Measurements from ENCODE around the gene SLC43A1. TPM values are rescaled to one million over a fixed set of nuclear protein-coding genes. Genes with fewer than 3 reads are reported as not detected.

Gene SLC43A1
- total and polyA plus RNA-seq, 4 donors: 85.6 to 171 (median 107) TPM

DNA sequence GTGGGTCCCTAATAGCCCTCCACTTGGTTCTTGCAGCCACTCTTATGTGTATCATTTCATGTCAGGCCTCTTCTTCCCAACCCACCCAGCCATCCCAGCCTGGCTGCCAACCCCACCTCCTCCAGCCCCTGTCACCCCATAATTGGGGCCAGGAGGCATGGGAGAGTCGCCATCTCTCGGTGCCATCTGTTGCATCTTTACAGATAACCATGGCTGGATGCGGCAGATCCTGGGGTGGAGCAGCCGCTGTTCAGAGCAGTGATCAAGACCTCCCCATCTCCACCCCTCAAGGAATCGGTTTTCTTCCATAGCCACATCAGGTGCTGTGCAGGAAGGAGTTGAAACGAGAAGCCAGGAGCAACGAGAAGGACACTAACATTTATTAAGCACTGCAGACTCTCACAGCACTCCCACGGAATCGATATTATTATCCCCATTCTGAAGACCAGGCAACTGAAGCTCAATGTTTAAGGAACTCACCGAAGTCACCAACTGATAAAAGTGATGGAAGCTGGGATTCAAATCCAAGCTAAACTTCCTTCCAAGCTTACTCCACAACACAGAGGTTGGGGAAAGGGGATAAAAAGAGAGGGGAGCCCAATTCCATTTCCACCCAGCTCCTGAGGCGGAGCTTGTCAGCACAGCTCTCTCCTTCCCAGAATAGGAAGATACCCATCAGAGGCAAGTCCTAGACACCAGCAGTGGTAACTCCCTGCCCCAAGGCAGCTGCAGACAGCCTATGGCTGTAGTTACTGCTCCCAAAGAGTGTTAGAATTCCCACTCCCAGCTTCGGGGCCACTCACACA lies 2.7 kb downstream of the SLC43A1 start:
- Histone ChIP-seq H3K4me3 (ENCODE audit: low read depth in 1 of 3, low read length in 3 of 3) (peak overlapping the region in 2 of 3 donors; percentile 93 to 97), H3K9me3 (ENCODE audit: control insufficient read depth in 4 of 4, low read length in 3 of 4) (no peaks in the 10 kb centered on the region), H3K4me1 (ENCODE audit: control insufficient read depth in 4 of 4, insufficient read depth in 4 of 4, low read length in 3 of 4) (peaks cover 1 to 38% (median 28%) of the 10 kb centered on the region in 4 donors), H3K36me3 (ENCODE audit: control insufficient read depth in 4 of 4, insufficient read depth in 3 of 4, low read depth in 1 of 4, low read length in 3 of 4) (peaks cover 0 to 8% (median 4%) of the 10 kb centered on the region in 4 donors), H3K9ac (ENCODE audit: low read depth in 1 of 2, low read length in 2 of 2) (peak overlapping the region in 1 of 2 donors; percentile 37), H3K27ac (ENCODE audit: low read depth in 1 of 2, low read length in 2 of 2) (no peak overlapping the region), H3K27me3 (ENCODE audit: control insufficient read depth in 4 of 4, insufficient read depth in 4 of 4, low read length in 3 of 4) (no peaks in the 10 kb centered on the region)
- DNase-seq (ENCODE audit: low spot score): peak; percentile 80
- TF ChIP-seq, protein P1, sequence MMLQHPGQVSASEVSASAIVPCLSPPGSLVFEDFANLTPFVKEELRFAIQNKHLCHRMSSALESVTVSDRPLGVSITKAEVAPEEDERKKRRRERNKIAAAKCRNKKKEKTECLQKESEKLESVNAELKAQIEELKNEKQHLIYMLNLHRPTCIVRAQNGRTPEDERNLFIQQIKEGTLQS (IDR thresholded peaks at IDR 0.05): no peak
- TF ChIP-seq CTCF (IDR thresholded peaks at IDR 0.05; ENCODE audit: low read depth, low read length, missing input control) (no peak), RAD21 (IDR thresholded peaks at IDR 0.05) (no peak), GABPA (IDR thresholded peaks at IDR 0.05 in 1 of 2, conservative IDR thresholded peaks at IDR 0.05 in 1 of 2) (no peak), NR2F2 (IDR thresholded peaks at IDR 0.05) (no peak), FOXA1 (IDR thresholded peaks at IDR 0.05) (no peak), YY1 (IDR thresholded peaks at IDR 0.05) (no peak), REST (IDR thresholded peaks at IDR 0.05) (no peak), HNF4A (conservative IDR thresholded peaks at IDR 0.05) (no peak), RXRA (IDR thresholded peaks at IDR 0.05) (no peak), SP1 (IDR thresholded peaks at IDR 0.05) (no peak), EGR1 (IDR thresholded peaks at IDR 0.05; ENCODE audit: low read depth in 2 of 2) (no peak), TAF1 (conservative IDR thresholded peaks at IDR 0.05) (no peak), HNF4G (IDR thresholded peaks at IDR 0.05) (no peak), JUND (IDR thresholded peaks at IDR 0.05) (no peak)
- TF ChIP-seq, protein P2, sequence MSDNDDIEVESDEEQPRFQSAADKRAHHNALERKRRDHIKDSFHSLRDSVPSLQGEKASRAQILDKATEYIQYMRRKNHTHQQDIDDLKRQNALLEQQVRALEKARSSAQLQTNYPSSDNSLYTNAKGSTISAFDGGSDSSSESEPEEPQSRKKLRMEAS (IDR thresholded peaks at IDR 0.05): no peak
- TF ChIP-seq, protein P3, sequence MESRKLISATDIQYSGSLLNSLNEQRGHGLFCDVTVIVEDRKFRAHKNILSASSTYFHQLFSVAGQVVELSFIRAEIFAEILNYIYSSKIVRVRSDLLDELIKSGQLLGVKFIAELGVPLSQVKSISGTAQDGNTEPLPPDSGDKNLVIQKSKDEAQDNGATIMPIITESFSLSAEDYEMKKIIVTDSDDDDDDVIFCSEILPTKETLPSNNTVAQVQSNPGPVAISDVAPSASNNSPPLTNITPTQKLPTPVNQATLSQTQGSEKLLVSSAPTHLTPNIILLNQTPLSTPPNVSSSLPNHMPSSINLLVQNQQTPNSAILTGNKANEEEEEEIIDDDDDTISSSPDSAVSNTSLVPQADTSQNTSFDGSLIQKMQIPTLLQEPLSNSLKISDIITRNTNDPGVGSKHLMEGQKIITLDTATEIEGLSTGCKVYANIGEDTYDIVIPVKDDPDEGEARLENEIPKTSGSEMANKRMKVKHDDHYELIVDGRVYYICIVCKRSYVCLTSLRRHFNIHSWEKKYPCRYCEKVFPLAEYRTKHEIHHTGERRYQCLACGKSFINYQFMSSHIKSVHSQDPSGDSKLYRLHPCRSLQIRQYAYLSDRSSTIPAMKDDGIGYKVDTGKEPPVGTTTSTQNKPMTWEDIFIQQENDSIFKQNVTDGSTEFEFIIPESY (IDR thresholded peaks at IDR 0.05): no peak
- WGBS: 86% methylated on average over 12 of the region's 12 CpGs

All from liver (tissue), 9 donors.